Ovary (tissue), 9 donors: ENCODE results near the gene DCX. TPM values are rescaled to one million over a fixed set of nuclear protein-coding genes. Genes with fewer than 3 reads are reported as not detected.

Experiments
- DNase-seq, 5 donors: peaks; one replicate each; pipeline ENCODE4 v3.0.0-alpha.2; 2019 to 2020
- H3K27ac ChIP-seq, 2 donors: fragments of 200-600 bp; one replicate each; pipeline versions ENCODE4 v1.5.1 to v1.8.0; 2019 to 2022
- H3K27me3 ChIP-seq: fragments of 200-600 bp; one replicate; pipeline ENCODE4 v1.8.0; 2022
- H3K36me3 ChIP-seq: fragments of 200-600 bp; sonication (generic); one replicate; pipeline ENCODE4 v1.5.1; 2019
- H3K4me1 ChIP-seq: one replicate; pipeline ENCODE4 v1.8.1; 2013; ENCODE audit warnings: mild to moderate bottlenecking, moderate library complexity; ENCODE audit not compliant: insufficient read depth
- H3K4me3 ChIP-seq: fragments of 200-600 bp; sonication (generic); one replicate; pipeline ENCODE4 v1.5.1; 2017
- H3K9me3 ChIP-seq, 2 donors: fragments of 200-600 bp in 1 of 2; sonication (generic) in 1 of 2; one replicate each; pipeline versions ENCODE4 v1.5.1 to v1.8.1; 2013 to 2019; ENCODE audit warnings: mild to moderate bottlenecking in 1 of 2, moderate library complexity in 1 of 2
- EP300 ChIP-seq: sonication (generic); formaldehyde crosslinking; IDR thresholded peaks from one replicate; pipeline ENCODE4 v1.6.1; 2017; ENCODE audit warnings: antibody characterized with exemption
- POLR2A ChIP-seq: fragments of 450-650 bp; IDR thresholded peaks from one replicate; pipeline ENCODE4 v1.6.1; 2017; ENCODE audit warnings: antibody characterized with exemption, mild to moderate bottlenecking, moderate library complexity
- WGBS, 3 donors: extraction: QIAGEN DNeasy Blood & Tissue Kit in 1 of 3; methylation state at CpG; one replicate each; pipeline versions ENCODE4 v1.1.5 to v1.1.7; 2013 to 2017; 5-methylcytosine and 5-hydroxymethylcytosine counted together
- intact Hi-C, 4 donors: fragments of 100-400 bp; cut with DNase I; formaldehyde crosslinking; loops; one replicate each; pipeline versions ENCODE4 v1.11.0 to v1.15.1; 2022 to 2023
- polyA plus RNA-seq, 2 donors: library from polyadenylated mRNA; stranded (reverse); fragments of 200-250 nt in 1 of 2; fragments of 350-450 nt in 1 of 2; fragmentation: Illumina TruSeq in 1 of 2; extraction: RNeasy Lipid Tissue Mini Kit (QIAGEN cat#74804) in 1 of 2; gene quantifications; one replicate each; pipeline ENCODE4 v1.2.3, GENCODE V29; 2013 to 2014
- total RNA-seq, 7 donors: library from RNA; depleted of rRNA in 2 of 7; stranded (reverse); fragments of >200 nt in 2 of 7; fragmentation: NEBNext Ultra II Directional in 3 of 7; extraction: Animal tissue kit (Norgen Biotek cat#: 25700) in 3 of 7; gene quantifications; one replicate each; pipeline versions ENCODE4 v1.1.0 to v1.2.4, GENCODE V29; 2016 to 2023
- TF ChIP-seq, protein P1 (sequence below), 3 donors: fragments of 450-650 bp in 2 of 3; fragments of 200-600 bp in 1 of 3; IDR thresholded peaks; one replicate each; pipeline versions ENCODE4 v1.5.1 to v1.8.0; 2016 to 2022; ENCODE audit warnings: antibody characterized with exemption in 3 of 3, mild to moderate bottlenecking in 1 of 3
- donor health status: DM: no; HTN: no; CAD: no; lungs with moderate emphysema.
- donor health status: DM: no; HTN: no; CAD: no.
- donor health status: Bipolar disorder and iron deficiency.
- donor health status: DM: yes; HTN: yes; CAD: no.
- donor health status: DM: no; HTN: no; CAD: no.
- donor health status: DM: yes; HTN: yes; CAD: no.

Gene DCX
- total and polyA plus RNA-seq, 9 donors: 0.02 to 0.22 (median 0.09) TPM; not detected in 3

DNA sequence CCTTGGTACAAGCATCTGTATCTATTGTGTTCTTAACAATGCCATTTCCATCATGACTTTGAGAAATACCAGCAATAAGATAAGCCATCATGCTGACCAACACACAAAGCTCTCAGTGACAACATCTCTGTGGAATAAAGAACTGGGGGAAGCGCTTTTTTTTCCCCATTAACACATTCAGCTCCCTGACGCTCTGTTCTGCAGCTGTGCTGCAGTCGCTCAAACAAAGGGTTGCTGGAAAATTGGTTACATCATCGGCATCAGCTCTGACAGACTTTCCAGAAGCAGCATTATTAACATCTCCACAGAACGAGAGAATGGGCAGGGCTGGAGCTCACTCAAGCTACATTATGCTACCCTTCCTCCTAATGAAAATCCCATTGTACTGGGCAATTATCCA, 39.9 kb downstream of the DCX start:
- no peak for DNase-seq
- TF ChIP-seq, protein P1, sequence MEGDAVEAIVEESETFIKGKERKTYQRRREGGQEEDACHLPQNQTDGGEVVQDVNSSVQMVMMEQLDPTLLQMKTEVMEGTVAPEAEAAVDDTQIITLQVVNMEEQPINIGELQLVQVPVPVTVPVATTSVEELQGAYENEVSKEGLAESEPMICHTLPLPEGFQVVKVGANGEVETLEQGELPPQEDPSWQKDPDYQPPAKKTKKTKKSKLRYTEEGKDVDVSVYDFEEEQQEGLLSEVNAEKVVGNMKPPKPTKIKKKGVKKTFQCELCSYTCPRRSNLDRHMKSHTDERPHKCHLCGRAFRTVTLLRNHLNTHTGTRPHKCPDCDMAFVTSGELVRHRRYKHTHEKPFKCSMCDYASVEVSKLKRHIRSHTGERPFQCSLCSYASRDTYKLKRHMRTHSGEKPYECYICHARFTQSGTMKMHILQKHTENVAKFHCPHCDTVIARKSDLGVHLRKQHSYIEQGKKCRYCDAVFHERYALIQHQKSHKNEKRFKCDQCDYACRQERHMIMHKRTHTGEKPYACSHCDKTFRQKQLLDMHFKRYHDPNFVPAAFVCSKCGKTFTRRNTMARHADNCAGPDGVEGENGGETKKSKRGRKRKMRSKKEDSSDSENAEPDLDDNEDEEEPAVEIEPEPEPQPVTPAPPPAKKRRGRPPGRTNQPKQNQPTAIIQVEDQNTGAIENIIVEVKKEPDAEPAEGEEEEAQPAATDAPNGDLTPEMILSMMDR (IDR thresholded peaks at IDR 0.05): no peak
- no peak for TF ChIP-seq POLR2A
- no peak for TF ChIP-seq EP300
- Histone ChIP-seq H3K27me3 (no peaks in the 10 kb centered on the region), H3K4me1 (no peaks in the 10 kb centered on the region), H3K27ac (no peak overlapping the region), H3K36me3 (no peaks in the 10 kb centered on the region), H3K4me3 (no peak overlapping the region), H3K9me3 (no peaks in the 10 kb centered on the region)
- intact Hi-C loops: no loop called here
- WGBS, 3 donors: 53 to 60% (median 54%) methylated on average over 5 of the region's 5 CpGs

DNA sequence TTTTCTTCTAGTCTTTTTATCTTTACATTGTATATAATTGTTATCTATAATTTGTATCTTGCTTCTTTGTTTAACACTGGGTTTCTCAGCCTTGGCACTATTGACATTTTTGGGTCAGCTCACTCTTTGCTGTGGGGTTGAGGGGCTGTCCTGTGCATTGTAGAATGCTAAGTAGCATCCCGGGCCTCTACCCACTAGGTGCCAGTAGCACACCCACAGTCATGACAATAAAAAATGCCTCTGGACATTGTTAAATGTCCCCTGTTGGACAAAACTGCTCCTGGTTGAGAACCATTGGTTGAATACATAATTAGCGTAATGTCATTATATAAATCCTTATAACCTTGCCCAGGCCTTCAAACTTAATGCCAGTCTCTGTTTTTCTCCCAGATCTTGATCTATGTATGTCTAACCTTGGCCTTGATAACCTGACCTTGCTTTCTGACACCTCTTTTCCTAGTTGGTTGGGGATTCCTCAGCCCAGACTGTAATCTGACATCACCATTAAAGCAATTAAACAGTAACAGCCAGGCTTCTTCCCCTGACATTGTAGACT, 46.1 kb downstream of the DCX start:
- Histone ChIP-seq H3K4me3 (no peak overlapping the region), H3K27me3 (no peaks in the 10 kb centered on the region), H3K27ac (no peak overlapping the region), H3K4me1 (no peaks in the 10 kb centered on the region), H3K36me3 (no peaks in the 10 kb centered on the region), H3K9me3 (no peaks in the 10 kb centered on the region)
- no peak for DNase-seq
- TF ChIP-seq EP300 (no peak), POLR2A (no peak)
- TF ChIP-seq, protein P1 (IDR thresholded peaks at IDR 0.05): no peak
- WGBS, 3 donors: 85 to 91% (median 91%) methylated on average over 2 of the region's 2 CpGs
- intact Hi-C loops: no loop called here

DNA sequence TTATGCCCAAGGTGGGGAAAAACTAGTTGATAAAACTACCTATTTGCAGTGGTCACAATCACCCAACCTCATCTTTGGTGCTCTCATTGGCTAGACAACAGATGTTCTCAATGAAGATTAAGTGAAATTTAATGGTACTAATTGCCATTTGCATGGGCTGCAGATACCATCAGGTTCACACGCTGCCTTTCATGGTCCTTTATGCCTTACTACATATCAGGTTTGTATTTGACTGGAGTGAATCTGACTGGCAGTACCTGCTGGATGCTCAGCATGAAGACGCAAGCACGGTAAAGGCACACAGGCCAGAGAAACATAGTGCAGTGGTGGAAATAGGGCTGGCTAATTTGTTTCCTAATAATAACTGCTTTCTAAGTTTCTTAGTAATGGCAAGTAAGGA, 48.3 kb downstream of the DCX start:
- no peak for TF ChIP-seq EP300
- no peak for TF ChIP-seq POLR2A
- TF ChIP-seq, protein P1 (IDR thresholded peaks at IDR 0.05): no peak
- Histone ChIP-seq H3K27ac (no peak overlapping the region), H3K27me3 (no peaks in the 10 kb centered on the region), H3K4me3 (no peak overlapping the region), H3K9me3 (no peaks in the 10 kb centered on the region), H3K36me3 (no peaks in the 10 kb centered on the region), H3K4me1 (no peaks in the 10 kb centered on the region)
- no peak for DNase-seq
- intact Hi-C loops: no loop called here
- 71 to 79% (median 78%) methylated on average over 3 of the region's 3 CpGs for WGBS, 3 donors

DNA sequence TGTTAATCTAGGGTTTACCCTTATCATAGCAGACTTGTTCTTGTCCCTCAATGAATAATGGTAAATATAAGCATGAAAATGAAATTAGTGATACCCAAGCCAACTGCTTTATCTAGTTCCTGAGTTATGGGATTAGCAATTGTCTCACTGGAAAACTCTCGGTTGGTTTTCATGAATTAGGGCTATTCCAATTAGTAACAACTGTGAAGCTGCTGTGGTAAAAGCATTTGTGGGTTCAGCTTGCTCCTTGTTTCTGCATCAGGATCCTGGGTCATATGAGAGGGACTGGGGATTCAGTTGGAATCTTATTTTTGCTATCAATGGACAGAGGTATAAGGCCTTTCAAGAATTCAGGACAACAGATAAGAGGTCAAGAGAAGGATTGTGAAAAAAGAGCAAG, 50.2 kb downstream of the DCX start:
- 24 to 50% (median 26%) methylated on average over 1 of the region's 1 CpG for WGBS, 3 donors
- TF ChIP-seq POLR2A: no peak
- TF ChIP-seq, protein P1 (IDR thresholded peaks at IDR 0.05): no peak
- TF ChIP-seq EP300: no peak
- Histone ChIP-seq H3K27ac (no peak overlapping the region), H3K27me3 (no peaks in the 10 kb centered on the region), H3K4me1 (no peaks in the 10 kb centered on the region), H3K4me3 (no peak overlapping the region), H3K36me3 (no peaks in the 10 kb centered on the region), H3K9me3 (no peaks in the 10 kb centered on the region)
- no peak for DNase-seq
- intact Hi-C loops: no loop called here
